Stomach (tissue), 4 donors: ENCODE measurements around the gene HDAC11.

Source experiments
- CTCF ChIP-seq, 7 experiments: fragments of 450-650 bp in 4 of 7; fragments of 200-600 bp in 3 of 7; sonication (generic) in 3 of 7; IDR thresholded peaks; one replicate each; pipeline ENCODE4 v1.5.1; 2016 to 2019; ENCODE audit warnings: antibody characterized with exemption in 7 of 7, control low read depth in 2 of 7, mild to moderate bottlenecking in 1 of 7
- EP300 ChIP-seq: sonication (generic); formaldehyde crosslinking; IDR thresholded peaks from one replicate; pipeline ENCODE4 v1.6.1; 2017; ENCODE audit warnings: antibody characterized with exemption
- POLR2AphosphoS5 ChIP-seq, 3 donors: sonication (generic); formaldehyde crosslinking; IDR thresholded peaks; one replicate each; pipeline ENCODE4 v1.6.1; 2016; ENCODE audit warnings: antibody characterized with exemption in 3 of 3

- TF ChIP-seq POLR2AphosphoS5 (IDR thresholded peaks at IDR 0.05) (no peak), CTCF (IDR thresholded peaks at IDR 0.05) (no peak), EP300 (no peak)
Observed at GRCh38 chr3:13546667-13547171, 66.6 kb downstream of the HDAC11 start.
